ENCODE results near the gene CABP7.
"Not testable (repeated sequence)": the region's sequence is repeated elsewhere in the genome, so short reads cannot be mapped to it uniquely, and the experiment has no call there.

The CABP7 gene

DNA sequence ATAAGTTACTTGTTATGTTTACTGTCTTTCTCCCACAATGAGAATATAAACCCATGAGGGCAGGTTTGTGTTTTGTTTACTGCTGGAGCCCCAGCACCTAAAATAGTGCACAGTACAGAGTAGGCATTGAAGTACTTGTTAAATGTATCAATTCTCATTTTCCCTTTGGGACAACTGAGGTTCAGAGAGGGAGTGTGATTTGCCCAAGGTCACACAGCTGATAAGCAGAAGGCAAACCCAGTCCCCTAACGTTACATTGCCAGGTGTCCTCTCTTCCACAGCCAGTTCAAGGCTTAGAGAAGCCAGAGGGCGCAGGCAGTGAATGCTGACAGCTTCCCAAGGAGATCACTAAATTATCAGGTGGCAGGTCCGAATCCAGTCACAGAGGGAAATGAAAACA lies 30.2 kb downstream of the CABP7 start:
- DNase-seq (ENCODE audit: low spot score): no peak

DNA sequence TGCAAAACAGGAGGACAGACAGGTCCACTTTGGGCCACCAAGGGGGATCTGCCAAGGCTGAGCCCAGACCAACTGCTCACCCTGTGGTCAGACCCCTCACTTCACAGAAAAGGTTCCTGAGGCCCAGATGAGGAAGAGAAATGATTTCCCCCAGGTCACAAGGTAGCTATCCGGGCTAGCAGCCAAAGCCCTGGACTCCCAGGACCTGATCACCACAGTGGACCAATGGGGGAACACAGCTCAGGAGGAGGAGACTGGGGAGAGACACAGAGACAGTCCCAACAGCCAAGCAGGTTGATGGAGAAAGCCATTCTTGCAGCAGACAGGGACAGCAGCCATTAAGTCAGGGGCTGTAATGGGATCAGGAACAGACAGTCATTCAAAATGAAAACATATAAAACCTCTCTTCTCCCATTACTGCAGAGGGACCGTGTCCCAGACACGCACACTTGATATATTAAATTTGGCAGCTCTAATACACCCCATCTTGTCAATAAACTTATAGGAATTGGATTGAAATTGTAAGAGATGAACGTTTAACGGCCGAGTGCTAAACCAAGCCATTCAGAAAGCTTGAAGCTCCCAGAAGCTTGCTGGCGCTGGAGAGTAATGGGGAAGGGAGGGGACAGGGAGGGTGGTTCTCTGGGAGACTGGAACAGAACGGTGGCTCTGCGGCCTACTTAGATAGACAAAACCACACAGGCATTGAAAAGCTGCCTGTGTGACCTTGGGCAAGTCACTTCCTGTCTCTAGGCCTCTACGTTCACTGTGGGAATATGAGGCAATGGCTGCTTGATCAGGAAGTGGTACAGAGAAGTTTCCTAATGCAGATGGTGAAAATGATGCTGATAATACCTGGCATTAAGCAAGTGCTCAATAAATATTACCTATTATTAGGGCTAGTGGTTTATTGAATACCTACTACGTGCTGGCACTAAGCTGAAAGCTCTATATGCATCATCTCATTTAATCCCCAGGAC lies 31.0 kb downstream of the CABP7 start:
- DNase-seq (ENCODE audit: low spot score): no peak

DNA sequence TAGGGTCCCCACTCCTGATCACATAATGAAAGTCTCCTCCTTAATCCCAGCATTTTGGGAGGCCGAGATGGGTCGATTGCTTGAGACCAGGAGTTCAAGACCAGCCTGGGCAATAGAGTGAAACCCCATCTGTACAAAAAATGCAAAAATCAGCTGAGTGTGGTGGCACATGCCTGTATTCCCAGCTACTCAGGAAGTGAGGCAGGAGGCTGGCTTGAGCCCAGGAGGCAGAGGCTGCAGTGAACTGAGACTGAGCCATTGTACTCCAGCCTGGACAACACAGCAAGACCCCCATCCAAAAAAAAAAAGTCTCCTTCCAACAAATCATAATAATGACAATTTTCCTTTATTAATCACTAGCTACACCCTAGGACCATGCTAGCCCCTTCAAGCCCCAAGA lies 31.9 kb downstream of the CABP7 start:
- DNase-seq (ENCODE audit: low spot score): no peak

DNA sequence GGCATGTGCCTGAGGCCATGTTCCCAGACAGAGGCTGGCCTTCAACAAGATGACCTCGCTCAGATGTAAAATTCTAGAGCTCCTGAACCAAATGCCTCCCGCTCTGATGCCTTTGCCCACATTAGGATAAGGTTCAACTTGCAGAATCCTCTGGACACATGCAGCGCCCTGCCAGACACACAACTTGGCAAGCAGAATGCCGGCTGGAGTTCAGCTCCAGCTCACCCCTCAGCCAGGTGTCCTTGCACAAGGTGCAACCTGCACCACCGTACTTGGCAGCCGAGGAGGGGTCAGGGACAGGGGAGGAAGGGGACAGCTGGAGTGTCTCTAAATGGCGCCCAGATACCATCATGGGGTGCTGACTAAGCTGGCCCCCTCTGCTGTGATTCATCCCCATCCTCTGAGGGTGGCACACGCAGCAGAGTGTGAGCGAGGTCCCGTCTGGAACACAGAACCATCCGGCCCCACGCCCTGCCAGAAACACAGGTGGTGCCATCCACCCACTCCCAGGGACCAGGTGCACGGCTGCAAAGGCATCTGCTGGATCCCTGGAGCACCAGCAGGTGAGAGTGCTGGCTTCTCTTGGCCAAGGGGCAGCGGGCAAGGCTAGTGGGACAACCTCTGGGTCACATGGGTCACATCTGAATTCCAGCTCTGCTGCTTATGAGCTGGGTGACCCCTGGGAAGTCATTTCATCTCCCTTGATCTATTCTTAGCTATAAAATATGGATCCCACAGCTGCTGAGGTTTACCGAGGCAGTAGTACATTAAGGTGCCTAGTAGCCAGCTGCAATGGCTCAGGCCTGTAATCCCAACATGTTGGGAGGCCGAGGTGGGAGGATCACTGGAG lies 34.2 kb downstream of the CABP7 start:
- DNase-seq (ENCODE audit: low spot score): no peak

DNA sequence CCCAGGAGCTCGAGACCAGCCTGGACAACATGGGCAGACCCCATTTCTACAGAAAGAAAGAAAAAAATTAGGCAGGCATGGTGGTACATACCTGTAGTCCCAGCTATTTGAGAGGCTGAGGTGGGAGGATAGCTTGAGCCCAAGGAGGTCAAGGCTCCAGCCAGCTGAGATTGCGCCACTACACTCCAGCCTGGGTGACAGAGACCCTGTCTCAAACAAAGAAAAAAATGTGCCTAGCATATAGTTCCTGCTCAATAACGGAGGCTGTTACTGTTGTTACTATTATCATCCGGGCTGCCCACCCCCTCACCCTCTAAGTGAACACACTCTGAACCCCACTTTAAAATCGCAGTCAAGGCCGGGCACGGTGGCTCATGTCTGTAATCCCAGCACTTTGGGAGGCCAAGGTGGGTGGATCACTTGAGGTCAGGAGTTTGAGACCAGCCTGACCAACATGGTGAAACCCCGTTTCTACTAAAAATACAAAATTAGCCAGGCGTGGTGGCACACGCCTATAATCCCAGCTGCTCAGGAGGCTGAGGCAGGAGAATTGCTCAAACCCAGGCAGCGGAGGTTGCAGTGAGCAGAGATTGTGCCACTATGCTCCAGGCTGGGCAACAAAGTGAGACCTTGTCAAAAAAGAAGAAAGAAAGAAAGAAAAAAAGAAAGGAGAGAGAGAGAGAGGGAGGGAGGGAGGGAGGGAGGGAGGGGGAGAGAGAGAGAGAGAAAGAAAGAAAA lies 35.0 kb downstream of the CABP7 start:
- not testable (repeated sequence) for DNase-seq (ENCODE audit: low spot score)

DNA sequence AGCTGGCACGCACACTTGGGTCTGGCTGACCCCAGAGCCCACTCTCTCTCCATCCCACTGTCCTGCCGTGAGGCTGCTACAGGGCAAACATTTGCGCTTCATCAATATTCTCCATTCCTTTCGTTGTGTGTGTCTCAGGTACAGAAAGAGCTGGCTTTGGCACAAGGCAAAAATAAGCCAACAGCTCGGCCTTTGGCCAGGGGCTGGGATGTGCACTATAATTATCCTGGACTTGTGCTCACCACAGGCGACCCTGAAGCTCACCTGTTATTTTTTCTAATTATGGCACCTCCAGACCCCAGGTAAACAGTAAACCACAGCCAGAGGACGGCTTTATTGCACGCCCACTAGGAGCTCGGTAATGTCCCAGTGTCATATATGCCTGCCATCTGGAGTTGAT lies 36.1 kb downstream of the CABP7 start:
- no peak for DNase-seq (ENCODE audit: low spot score)

DNA sequence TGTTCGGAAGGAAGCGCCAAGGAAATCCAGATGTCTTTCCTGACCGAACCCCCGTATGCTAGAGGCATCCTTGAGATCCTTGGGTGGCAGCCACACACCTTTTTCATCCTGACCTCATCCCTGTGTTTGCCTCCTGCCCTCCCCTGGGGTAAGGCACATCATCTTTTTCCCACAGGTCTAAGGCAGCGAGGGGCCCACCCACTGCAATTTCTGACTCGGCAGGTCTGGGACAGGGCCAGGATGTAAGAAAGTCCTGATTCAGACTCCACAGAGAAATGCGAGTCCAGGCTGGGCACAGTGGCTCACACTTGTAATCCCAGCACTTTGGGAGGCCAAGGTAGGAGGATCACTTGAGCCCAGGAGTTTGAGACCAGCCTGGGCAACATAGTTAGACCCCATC lies 36.5 kb downstream of the CABP7 start:
- no peak for DNase-seq (ENCODE audit: low spot score)

DNA sequence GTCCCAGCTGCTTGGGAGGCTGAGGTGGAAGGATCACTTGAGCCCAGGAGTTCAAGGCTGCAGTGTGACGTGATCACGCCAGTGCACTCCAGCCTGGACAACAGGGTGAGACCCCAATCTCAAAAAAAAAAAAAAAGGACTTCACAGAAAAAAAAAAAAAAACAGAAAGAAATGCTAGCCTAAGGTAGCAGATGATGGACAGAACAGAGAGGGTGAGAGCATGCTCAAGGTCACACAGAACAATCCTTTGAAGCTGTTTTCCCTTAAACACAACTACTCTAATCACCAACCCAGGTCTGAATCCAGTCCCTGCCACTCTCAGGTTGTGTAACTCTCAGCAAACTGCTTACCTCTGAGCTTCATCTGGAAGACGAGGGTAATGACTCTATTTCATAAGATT lies 37.3 kb downstream of the CABP7 start:
- DNase-seq (ENCODE audit: low spot score): no peak

DNA sequence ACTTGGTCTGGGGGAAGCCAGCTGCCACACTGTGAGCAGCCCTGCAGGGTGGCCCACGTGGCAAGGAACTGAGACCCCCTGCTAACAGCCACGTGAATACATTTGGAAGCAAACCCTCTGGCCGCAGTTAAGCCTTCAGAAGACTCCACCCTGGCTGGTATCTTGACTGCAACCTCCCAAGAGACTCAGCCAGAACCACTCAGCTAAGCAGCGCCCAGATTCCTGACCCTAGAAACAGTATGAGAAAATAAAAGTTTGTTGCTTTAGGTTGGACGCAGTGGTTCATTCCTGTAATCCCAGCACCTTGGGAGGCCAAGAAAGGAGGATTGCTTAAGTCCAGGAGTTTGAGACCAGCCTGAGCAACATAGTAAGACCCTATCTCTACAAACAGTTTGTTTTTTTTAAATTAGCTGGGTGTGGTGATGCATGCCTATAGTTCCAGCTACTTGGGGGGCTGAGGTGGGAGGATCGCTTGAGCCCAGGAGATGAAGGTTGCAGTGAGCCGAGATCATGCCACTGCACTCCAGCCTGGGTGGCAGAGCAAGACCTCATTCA lies 38.3 kb downstream of the CABP7 start:
- no peak for DNase-seq (ENCODE audit: low spot score)

DNA sequence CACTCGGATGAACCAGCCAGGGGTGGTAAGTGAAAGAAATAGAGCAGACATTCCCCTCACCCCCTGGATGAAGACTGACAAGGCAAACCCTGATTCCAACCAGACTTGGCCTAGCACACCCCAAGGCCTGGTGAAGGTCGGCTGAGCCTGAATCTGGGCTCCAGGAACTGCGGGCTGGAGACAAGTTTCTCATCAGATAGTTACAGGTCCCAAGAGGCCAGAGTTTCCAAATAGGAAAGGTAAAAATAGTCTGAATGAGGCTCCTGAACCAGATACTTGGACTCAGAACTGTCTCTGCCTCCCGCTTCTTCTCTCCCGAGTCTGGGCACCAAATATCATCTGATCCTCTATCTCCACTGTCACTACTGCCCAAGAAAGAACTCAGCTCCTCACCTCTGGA lies 39.2 kb downstream of the CABP7 start:
- DNase-seq (ENCODE audit: low spot score): no peak

DNA sequence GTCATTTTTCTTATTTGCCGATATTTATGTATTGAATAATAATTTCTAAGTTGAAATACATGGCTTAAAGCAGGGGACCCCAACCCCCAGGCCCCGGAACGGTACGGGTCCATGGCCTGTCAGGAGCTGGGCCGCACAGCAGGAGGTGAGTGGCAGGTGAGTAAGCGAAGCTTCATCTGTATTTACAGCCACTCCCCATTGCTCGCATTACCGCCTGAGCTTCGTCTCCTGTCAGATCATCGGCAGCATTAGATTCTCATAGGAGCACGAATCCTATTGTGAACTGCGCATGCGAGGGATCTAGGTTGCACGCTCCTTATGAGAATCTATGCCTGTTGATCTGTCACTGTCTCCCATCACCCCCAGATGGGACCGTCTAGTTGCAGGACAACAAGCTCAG lies 42.5 kb downstream of the CABP7 start:
- DNase-seq (ENCODE audit: low spot score): no peak

DNA sequence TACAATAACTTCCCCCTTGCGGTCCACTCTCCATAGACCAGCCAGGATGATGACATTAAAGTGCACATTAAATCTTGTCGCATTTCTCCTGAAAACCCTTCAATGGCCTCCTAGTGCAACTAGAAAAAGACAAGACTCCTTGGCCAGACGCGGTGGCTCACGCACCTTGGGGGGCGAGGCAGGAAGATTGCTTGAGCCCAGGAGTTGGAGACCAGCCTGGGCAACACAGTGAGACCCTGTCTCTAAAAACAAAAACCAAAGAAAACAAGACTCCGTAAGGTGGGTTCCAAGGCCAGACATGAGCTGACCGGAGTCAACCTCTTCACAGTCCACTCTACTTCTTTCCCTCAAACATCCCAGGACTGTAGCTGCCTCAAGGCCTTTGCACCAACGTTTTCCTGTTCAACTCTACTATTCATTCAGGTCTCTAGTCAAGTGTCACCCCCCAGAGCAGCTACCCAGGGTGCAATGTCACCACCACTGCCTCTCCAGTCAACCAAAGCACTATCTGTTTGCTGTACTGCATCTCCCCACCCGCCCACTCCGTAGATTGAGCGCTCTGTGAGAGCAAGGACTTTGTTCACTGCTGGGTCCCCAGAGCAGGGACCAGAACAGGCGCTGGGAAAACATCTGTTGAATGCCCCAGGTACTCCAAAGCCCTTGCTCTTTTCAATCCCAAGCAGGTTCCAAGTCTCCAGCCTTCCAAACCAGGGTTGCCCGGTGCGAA lies 46.3 kb downstream of the CABP7 start:
- DNase-seq (ENCODE audit: low spot score): no peak

DNA sequence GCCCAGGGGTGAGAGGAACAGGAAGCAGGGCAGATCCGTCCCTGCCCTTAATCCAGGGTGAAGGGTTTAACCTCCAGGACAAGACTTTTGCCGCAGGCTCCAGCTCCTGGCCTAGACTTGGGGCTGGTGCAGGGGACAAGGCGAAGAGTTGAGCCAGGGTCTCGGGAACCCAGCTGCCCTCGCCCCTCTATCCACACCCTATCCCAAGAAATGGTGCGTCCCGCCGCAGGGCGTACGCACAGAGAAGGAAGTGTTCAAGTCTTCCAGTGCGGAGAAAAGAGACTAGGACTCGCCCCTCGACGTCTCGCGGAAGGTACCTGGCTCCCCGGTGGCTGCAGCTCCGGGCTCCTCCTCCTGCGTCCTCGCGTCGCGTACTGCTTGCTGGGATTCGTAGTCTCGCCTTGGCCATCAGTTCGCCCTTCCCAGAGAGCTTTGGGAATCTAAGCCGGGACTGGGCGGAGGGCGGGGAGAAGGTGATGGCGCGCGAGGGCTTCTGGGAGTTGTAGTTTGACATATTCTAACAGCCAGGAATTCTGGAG lies 46.9 kb downstream of the CABP7 start, which contains the start of gene ZMAT5:
TSS of gene ZMAT5 (minus strand) at position 376 of the 539 bp plus-strand sequence. CDS start 18,463 bp downstream, outside the sequence.
- peak; percentile 98 for DNase-seq (ENCODE audit: low spot score)

DNA sequence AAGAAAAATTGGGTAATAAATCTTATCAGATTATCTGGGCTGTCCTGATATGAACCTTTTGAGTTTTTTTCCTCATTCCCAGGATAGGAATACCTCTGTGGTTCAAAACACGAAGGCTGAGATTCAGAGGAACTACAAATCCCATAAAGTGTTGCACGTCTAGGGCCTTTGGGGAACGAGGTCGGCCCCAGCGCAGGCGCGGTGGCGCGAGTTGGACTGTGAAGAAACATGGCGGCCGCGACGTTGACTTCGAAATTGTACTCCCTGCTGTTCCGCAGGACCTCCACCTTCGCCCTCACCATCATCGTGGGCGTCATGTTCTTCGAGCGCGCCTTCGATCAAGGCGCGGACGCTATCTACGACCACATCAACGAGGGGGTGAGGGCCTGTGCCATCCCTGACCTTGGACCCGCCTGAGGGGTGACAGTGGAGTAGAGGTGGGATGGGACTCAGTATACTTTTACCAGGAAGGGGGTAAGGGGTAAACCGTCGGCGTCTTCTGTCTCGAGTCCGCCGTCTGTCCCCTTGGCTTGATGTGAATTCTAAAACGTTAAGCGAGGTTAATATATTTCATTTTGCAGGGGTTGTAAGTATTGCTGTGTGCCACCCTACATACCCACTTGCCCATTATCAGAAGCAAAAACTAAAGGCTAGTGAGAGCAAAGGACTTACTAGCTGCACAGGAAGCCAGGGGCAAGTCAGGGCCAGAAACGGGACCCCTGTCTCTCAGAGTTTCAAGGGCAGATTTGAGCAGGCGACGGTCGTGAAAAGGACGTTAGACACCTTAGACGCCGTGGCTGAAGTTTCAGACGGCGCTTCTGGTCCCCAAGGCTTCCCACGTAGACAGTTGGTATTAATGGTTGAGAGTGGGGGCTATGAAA lies 47.6 kb downstream of the CABP7 start, which contains the start of gene UQCR10:
TSS of gene UQCR10 (plus strand) at position 199 of the 881 bp plus-strand sequence. CDS start at position 229, 30 bp downstream.
- peak; percentile 96 for DNase-seq (ENCODE audit: low spot score)

DNA sequence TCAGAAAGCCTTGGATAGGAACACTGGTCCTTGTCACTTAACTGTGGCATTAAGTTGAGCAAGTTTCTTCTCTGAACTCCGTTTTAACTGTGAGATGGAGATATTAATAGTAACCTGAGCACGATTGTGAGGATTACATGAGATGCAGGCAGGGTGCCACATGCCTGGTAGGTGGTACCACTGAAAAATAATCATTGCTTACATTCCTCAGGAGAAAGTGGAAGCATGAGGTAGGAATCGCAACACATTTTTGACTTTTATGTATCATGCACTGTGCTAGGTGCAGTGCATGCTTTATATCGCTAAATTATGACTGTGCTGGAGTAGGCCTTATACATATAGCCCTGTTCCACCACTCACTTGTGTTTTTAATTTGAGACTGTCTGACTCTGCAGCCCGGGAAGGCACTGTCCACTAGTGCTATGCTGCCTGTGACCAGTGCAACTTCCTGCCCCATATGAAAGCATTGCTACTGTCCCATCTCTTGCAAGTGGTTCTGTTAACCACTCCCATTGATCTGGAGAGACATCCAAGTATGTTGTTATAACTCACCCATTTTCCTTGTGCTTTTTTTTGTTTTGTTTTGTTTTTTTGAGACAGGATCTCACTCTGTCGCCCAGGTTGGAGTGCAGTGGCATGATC lies 48.4 kb downstream of the CABP7 start:
- DNase-seq (ENCODE audit: low spot score): no peak

DNA sequence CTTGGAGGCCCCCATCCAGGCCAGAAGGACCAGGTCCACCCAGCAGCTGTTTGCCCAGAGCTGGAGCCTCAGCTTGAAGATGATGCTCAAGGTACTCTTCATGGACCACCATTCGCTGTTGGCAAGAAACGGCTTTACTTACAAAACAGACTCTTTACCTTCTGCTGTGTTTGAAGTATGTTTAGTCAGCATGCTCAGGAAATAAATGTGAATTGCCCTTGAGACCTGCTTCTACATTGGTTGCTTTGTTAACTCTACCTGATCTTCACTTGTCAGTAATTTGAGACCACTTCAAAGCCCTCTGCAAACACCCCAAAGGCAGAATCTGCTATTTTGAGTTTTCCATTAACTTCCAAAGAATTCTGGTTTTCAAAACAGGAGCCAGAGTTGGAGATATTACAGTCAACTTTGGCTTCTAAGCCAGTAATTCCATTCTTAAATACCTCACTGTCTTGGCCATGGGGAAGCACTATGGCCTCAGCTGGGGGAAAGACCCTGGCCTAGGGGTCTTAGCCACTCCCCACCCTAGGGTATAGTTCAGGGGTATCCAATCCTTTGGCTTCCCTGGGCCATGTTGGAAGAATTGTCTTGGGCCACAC lies 50.0 kb downstream of the CABP7 start:
- no peak for DNase-seq (ENCODE audit: low spot score)

DNA sequence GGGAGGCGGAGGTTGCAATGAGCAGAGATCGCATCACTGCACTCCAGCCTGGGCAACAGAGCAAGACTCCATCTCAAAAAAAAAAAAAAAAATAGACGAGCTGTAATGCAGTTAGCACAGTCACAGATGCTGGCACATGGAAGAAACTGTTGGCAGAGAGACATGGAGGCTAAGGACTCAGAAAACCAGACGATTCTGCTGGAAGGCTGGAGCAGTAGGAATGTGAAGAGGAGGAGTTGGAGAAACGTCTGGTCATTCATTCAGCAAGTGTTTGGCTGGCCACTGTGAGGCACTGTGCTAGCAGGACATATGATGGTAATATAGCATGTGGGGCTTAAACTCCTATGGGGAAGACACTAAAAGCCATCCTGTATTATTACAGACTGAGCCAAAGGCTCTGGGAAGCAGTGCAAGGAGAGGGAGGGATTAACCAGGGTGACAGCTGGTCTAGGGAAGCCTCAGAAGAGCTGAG lies 52.4 kb downstream of the CABP7 start:
- DNase-seq (ENCODE audit: low spot score): peak; percentile 19

DNA sequence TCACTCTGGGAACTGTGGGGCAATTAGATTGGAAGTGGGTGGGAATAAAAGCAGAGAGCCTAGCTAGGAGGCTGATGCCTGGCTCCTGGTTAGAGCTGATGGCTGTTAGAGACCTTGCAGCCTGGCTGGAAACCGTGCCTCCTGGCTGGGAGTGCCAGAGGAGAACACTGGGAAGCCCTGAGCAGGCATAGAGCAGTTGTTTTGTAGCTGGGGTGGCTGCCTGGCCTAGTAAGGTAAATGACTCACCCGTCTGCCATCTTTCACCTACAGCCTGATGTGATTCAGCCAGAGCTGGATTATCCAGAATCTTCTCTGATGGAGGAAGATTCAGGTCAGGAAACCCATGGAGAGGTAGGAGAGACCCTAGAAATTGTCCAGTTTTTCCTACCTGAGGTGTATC lies 53.4 kb downstream of the CABP7 start:
- no peak for DNase-seq (ENCODE audit: low spot score)

DNA sequence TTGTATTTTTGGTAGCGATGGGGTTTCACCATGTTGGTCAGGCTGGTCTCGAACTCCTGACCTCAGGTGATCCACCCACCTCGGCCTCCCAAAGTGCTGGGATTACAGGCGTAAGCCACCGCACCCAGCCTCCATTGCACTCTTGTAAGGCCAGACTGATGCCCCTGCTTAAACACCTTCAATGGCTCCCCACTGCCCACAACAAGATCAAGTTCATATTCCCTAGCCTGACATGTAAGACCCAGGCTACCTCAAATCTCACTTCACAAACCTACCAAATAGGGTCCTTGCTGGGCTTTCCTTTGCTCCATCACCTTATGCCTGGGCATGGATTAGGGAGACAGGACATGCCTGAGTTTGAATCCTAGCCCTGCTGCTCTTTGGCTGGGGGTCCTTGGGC lies 60.4 kb downstream of the CABP7 start:
- no peak for DNase-seq (ENCODE audit: low spot score)
